Lung (tissue), 12 donors: ENCODE results near the gene ARHGAP29. TPM values are rescaled to one million over a fixed set of nuclear protein-coding genes. Genes with fewer than 3 reads are reported as not detected.
"Not testable (repeated sequence)": the region's sequence is repeated elsewhere in the genome, so short reads cannot be mapped to it uniquely, and the experiment has no call there.

Source experiments
- ATAC-seq: fragments of 200-7000 bp; cut with Tn5 transposase; one replicate; pipeline ENCODE4 v1.9.1; 2020; ENCODE audit warnings: moderate number of reproducible peaks; ENCODE audit not compliant: insufficient read depth, low FRiP score
- DNase-seq, 3 donors: peaks; one replicate each; pipeline ENCODE4 v3.0.0-alpha.2; 2013 to 2017
- H3K27ac ChIP-seq, 2 donors: one replicate each; pipeline ENCODE4 v1.5.1; 2013; ENCODE audit warnings: mild to moderate bottlenecking in 2 of 2, moderate library complexity in 2 of 2, control low read depth in 1 of 2, inconsistent platforms in 1 of 2, low read depth in 1 of 2, low read length in 1 of 2
- H3K27me3 ChIP-seq, 3 donors: one replicate each; pipeline ENCODE4 v1.5.1; 2013; ENCODE audit warnings: low read length in 2 of 3; ENCODE audit not compliant: control insufficient read depth in 3 of 3, insufficient read depth in 3 of 3
- H3K36me3 ChIP-seq, 4 donors: one replicate each; pipeline ENCODE4 v1.5.1; 2013; ENCODE audit warnings: low read length in 4 of 4, mild to moderate bottlenecking in 1 of 4, moderate library complexity in 1 of 4; ENCODE audit not compliant: control insufficient read depth in 4 of 4, insufficient read depth in 4 of 4
- H3K4me1 ChIP-seq, 5 donors: one replicate each; pipeline ENCODE4 v1.5.1; 2013; ENCODE audit warnings: low read length in 5 of 5, mild to moderate bottlenecking in 2 of 5, moderate library complexity in 1 of 5; ENCODE audit not compliant: control insufficient read depth in 5 of 5, insufficient read depth in 5 of 5
- H3K4me3 ChIP-seq: one replicate; pipeline ENCODE4 v1.5.1; 2013; ENCODE audit warnings: mild to moderate bottlenecking, control low read depth, moderate library complexity
- H3K9ac ChIP-seq, 2 donors: one replicate each; pipeline ENCODE4 v1.5.1; 2013; ENCODE audit warnings: low read length in 2 of 2, control low read depth in 1 of 2; ENCODE audit not compliant: insufficient read depth in 1 of 2
- H3K9me3 ChIP-seq, 4 donors: one replicate each; pipeline ENCODE4 v1.5.1; 2013; ENCODE audit warnings: low read length in 3 of 4, mild to moderate bottlenecking in 1 of 4, moderate library complexity in 1 of 4; ENCODE audit not compliant: control insufficient read depth in 4 of 4, insufficient read depth in 3 of 4
- CTCF ChIP-seq: IDR thresholded peaks from 2 replicates; pipeline ENCODE4 v1.5.1; 2012; ENCODE audit warnings: mild to moderate bottlenecking; ENCODE audit errors: control extremely low read depth, extremely low read depth
- WGBS, 2 donors: extraction: QIAGEN DNeasy Blood & Tissue Kit; methylation state at CpG; one replicate each; pipeline ENCODE4 v1.1.7; 2013; 5-methylcytosine and 5-hydroxymethylcytosine counted together
- polyA plus RNA-seq, 2 donors: library from polyadenylated mRNA; stranded (reverse); fragments of 200-250 nt; gene quantifications; one replicate each; pipeline ENCODE4 v1.2.1, GENCODE V29; 2013
- total RNA-seq, 2 donors: library from RNA; depleted of rRNA in 1 of 2; stranded (reverse); fragments of >200 nt in 1 of 2; gene quantifications; one replicate each; pipeline ENCODE4 v1.2.1, GENCODE V29; 2014 to 2021
- donor health status: control.
- donor health status: control.
- donor health status: Bipolar disorder and iron deficiency.
- donor health status: healthy.
- donor health status: DM: yes; HTN: yes; CAD: no.

Gene ARHGAP29
- total and polyA plus RNA-seq, 4 donors, result 13.3 to 144 (median 30.4) TPM

GRCh38 chr1:94164121-94164520 is 73.3 kb downstream of the ARHGAP29 start:
- DNase-seq, ATAC-seq, H3K4me1 ChIP-seq, H3K4me3 ChIP-seq, H3K27ac ChIP-seq, H3K9me3 ChIP-seq, H3K36me3 ChIP-seq, H3K27me3 ChIP-seq, H3K9ac ChIP-seq: not testable (repeated sequence)
- WGBS, 2 donors, result 89 to 95% methylated on average over 1 of the region's 1 CpG

- not testable (repeated sequence) for H3K36me3 ChIP-seq, H3K27ac ChIP-seq, H3K4me3 ChIP-seq, H3K27me3 ChIP-seq, ATAC-seq, H3K4me1 ChIP-seq, H3K9me3 ChIP-seq, H3K9ac ChIP-seq, DNase-seq
- 89 to 93% methylated on average over 5 of the region's 5 CpGs for WGBS, 2 donors
Observed at GRCh38 chr1:94163249-94163648, 74.1 kb downstream of the ARHGAP29 start.

GRCh38 chr1:94160811-94161210 is 76.6 kb downstream of the ARHGAP29 start:
- H3K4me3 ChIP-seq, result no peak overlapping the region
- H3K9me3 ChIP-seq, result peaks cover 0 to 3% (median 0%) of the 10 kb centered on the region in 4 donors
- no peak for ATAC-seq
- TF ChIP-seq CTCF, result no peak
- WGBS, 2 donors, result 70 to 84% methylated on average over 4 of the region's 4 CpGs
- no peak overlapping the region for H3K27ac ChIP-seq
- no peaks in the 10 kb centered on the region for H3K27me3 ChIP-seq
- no peak overlapping the region for H3K9ac ChIP-seq
- no peaks in the 10 kb centered on the region for H3K36me3 ChIP-seq
- DNase-seq, result no peak
- H3K4me1 ChIP-seq, result peaks cover 0 to 4% (median 0%) of the 10 kb centered on the region in 5 donors

GRCh38 chr1:94156096-94156625 is 81.2 kb downstream of the ARHGAP29 start:
- DNase-seq, result no peak
- H3K4me3 ChIP-seq, result no peak overlapping the region
- no peak overlapping the region for H3K27ac ChIP-seq
- no peaks in the 10 kb centered on the region for H3K9me3 ChIP-seq
- H3K9ac ChIP-seq, result no peak overlapping the region
- ATAC-seq, result no peak
- no peaks in the 10 kb centered on the region for H3K27me3 ChIP-seq
- peaks cover 0 to 4% (median 0%) of the 10 kb centered on the region in 5 donors for H3K4me1 ChIP-seq
- no peaks in the 10 kb centered on the region for H3K36me3 ChIP-seq
- TF ChIP-seq CTCF, result no peak
- 73 to 86% methylated on average over 1 of the region's 1 CpG for WGBS, 2 donors
